SHP77 treated with DMSO at 0.1 percent for 48 hours (cell line): ENCODE measurements around the gene ARPC4.

Experiments
- DNase-seq: peaks from one replicate; lab custom pipeline; 2025; lab: John Stamatoyannopoulos, UW

The ARPC4 gene

GRCh38 chr3:9792405-9793160 lies at the start of gene ARPC4, which contains the start of gene TADA3:
TSS of gene ARPC4 (plus strand) at chr3:9793082. CDS start at chr3:9793122, 40 bp downstream.
TSS of gene TADA3 (minus strand) at chr3:9792473. CDS start at chr3:9791466, 1,007 bp downstream.
- peak; percentile 94 for DNase-seq

GRCh38 chr3:9743548-9743947 lies 49.3 kb upstream of the ARPC4 start:
- DNase-seq = no peak

- no peak for DNase-seq
Observed at GRCh38 chr3:9744162-9744561, 48.7 kb upstream of the ARPC4 start.

GRCh38 chr3:9745521-9745920 lies 47.4 kb upstream of the ARPC4 start:
- no peak for DNase-seq

- DNase-seq = no peak
Observed at GRCh38 chr3:9746330-9746729, 46.6 kb upstream of the ARPC4 start.

- no peak for DNase-seq
Observed at GRCh38 chr3:9747267-9747666, 45.6 kb upstream of the ARPC4 start.

GRCh38 chr3:9748031-9748430 lies 44.9 kb upstream of the ARPC4 start:
- no peak for DNase-seq

- no peak for DNase-seq
Observed at GRCh38 chr3:9749296-9749644, 43.6 kb upstream of the ARPC4 start.

GRCh38 chr3:9749645-9750555 lies 43.0 kb upstream of the ARPC4 start, which contains the start of gene OGG1:
TSS of gene OGG1 (plus strand) at chr3:9749952. CDS start at chr3:9750287, 335 bp downstream.
- peak; percentile 97 for DNase-seq

GRCh38 chr3:9750556-9751411 lies 42.1 kb upstream of the ARPC4 start:
- DNase-seq = peak; percentile 3

- DNase-seq = no peak
Observed at GRCh38 chr3:9754678-9755077, 38.2 kb upstream of the ARPC4 start.

- no peak for DNase-seq
Observed at GRCh38 chr3:9757427-9757826, 35.5 kb upstream of the ARPC4 start.

GRCh38 chr3:9760779-9761505 lies 31.9 kb upstream of the ARPC4 start:
- DNase-seq = no peak

GRCh38 chr3:9761919-9762318 lies 31.0 kb upstream of the ARPC4 start:
- no peak for DNase-seq

- no peak for DNase-seq
Observed at GRCh38 chr3:9762871-9763270, 30.0 kb upstream of the ARPC4 start.

GRCh38 chr3:9765865-9766264 lies 27.0 kb upstream of the ARPC4 start:
- DNase-seq = no peak

GRCh38 chr3:9767418-9767817 lies 25.5 kb upstream of the ARPC4 start:
- no peak for DNase-seq

GRCh38 chr3:9768141-9768775 lies 24.6 kb upstream of the ARPC4 start:
- no peak for DNase-seq

GRCh38 chr3:9769012-9769411 lies 23.9 kb upstream of the ARPC4 start:
- DNase-seq = no peak

- peak; percentile 7 for DNase-seq
Observed at GRCh38 chr3:9769426-9770275, 23.2 kb upstream of the ARPC4 start, which contains the start of gene CAMK1. TSS of gene CAMK1 (minus strand) at chr3:9769947. CDS start at chr3:9767749, 2,198 bp downstream.
